Transverse colon (tissue), 3 donors: Measurements from ENCODE around the gene ROR1.

ENCODE experiments used
- CTCF ChIP-seq, 5 experiments: fragments of 200-600 bp in 3 of 5; fragments of 450-650 bp in 2 of 5; sonication (generic) in 3 of 5; IDR thresholded peaks; 1 replicate in 2 of 5; 2 replicates in 3 of 5; pipeline ENCODE4 v1.5.1; 2016 to 2017; ENCODE audit warnings: antibody characterized with exemption in 5 of 5, inconsistent platforms in 3 of 5, mild to moderate bottlenecking in 2 of 5, moderate library complexity in 1 of 5
- POLR2A ChIP-seq: fragments of 450-650 bp; IDR thresholded peaks from one replicate; pipeline ENCODE4 v1.6.1; 2016; ENCODE audit warnings: antibody characterized with exemption, mild to moderate bottlenecking, moderate library complexity

DNA sequence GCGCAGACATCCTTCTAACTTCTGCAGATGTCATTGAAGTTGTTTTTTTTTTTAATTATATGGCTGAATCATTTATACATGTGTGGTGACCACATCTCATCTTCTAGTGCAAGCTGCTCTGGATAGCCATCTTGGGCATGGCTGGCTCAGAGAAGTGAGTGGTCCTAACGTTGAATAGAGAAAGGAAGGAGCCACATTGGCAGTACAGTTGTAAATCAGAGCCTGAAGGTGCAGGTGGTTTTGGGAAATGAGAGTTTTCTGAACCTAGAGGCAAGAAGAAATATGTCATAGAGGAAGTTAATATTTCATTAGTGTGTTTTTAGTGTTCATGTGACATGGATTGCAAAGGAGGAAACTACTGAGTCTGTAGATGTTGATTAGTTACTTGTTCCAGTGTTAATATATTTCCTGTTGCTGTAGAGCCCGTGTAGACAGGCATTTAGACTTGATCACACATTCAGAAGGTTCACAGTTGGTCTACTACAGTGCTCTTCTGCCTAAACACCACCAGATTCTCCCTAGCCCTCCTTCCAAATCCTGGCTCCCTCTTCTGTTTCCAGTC is 163.7 kb downstream of the ROR1 start:
- TF ChIP-seq CTCF (IDR thresholded peaks at IDR 0.05) (no peak), POLR2A (no peak)
